GM19238 (cell line): ENCODE measurements around the gene EMILIN3.

Experiments used
- DNase-seq: peaks from one replicate; pipeline ENCODE4 v3.0.0; 2011; ENCODE audit warnings: low spot score; ENCODE audit not compliant: insufficient read length

EMILIN3 gene

DNA sequence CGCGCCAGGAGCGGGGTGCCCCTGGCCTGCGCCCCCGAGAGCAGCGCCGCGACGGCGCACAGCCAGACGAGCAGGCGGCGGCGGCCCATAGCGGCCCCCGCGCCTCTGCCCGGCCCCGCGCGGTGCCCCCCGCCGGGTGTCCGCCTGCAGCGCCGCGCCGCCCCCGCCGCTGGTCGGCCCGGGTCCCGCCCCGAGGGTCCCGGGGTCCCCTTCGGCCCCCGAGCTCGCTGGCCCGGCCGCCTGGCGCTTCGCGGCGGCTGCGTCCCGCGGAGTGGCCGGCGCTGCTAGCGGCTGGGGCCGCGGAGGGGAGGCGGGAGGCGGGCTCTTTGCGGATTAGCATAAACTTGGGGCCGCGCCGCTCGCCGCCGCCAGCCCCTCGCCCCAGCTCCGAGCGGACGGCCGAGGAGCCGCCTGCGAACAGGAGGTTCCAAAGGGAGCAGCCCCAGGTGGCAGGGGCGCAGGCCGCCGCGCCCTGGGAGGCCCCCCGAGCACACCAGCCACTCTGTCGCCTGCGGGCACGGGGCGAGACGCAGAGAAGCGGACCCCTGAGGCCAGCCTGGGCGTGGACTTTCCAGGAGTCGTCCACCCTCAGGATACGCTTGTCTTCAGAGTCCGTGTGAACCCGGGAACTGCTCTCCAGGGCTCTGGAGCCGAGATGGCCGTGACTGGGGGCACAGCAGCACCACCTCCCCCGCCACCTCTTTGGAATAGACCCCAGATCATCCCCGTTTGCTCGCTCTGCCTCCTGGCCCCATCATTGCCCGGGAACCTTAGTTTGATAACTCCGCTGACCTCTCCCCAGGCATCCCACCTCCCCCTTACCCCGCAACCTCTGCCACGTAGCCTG, at the start of gene EMILIN3:
EMILIN3 (minus strand) TSS at position 273 of the 847 bp plus-strand sequence; CDS start at position 89, 184 bp downstream.
- DNase-seq: no peak

- no peak for DNase-seq
Observed at GRCh38 chr20:41415191-41415590, 48.6 kb upstream of the EMILIN3 start.

DNA sequence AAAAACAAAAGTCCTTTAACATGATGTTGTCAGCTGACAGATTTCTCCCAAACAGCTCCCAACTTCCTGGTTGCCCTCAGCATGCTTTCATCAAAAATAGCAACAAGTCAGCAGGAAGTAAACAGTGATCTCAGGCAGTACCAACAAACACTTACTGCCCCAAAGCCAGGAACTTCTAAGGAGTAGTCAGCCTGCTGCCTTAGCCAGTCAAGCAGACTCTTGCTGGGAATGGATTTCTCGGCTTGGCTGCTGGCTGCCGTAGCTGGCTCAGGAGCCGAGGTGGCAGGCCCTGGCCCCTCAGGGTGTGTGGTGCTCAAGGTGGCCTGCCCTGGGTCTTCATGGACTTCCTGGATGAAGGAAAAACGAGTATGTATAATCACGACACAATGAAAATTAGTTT, 46.6 kb upstream of the EMILIN3 start:
- no peak for DNase-seq

DNA sequence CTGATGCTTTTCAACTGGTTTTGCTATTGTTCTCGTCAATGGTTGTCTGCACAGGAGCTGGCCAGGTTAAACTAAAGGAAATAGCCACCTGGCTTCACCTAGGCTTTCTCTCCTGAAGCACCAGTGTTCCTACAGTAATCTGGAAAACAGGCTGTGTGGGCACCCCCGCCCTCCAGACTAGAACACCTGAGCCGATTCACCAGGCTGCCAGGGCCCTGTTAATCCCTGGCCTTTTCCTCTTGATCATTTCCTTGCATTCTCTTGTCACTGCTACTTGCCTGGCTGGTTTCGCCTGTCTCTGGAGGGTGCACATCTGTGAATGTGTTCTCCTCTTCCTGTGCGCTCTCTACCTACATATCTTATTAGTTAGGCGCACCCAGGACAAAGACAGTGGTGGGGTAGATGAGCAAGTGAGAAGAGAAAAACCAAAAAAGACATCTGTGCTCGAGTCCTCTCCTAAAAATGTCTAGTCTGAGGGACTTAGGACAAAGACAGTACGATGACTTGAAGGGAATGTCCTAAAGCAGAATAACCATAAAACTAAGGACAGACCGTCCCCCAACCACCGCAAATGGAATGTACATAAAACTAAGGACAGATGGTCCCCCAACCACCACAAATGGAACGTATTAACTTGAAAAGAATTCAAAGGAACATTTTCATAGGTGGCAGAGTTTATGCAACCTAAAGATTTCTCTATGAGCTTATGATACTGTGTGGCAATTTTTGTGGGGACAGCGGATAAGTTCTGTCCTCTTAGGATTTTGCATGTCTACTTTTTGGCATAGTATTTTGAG, 45.9 kb upstream of the EMILIN3 start:
- no peak for DNase-seq

- no peak for DNase-seq
Observed at GRCh38 chr20:41411391-41411847, 44.8 kb upstream of the EMILIN3 start.

DNA sequence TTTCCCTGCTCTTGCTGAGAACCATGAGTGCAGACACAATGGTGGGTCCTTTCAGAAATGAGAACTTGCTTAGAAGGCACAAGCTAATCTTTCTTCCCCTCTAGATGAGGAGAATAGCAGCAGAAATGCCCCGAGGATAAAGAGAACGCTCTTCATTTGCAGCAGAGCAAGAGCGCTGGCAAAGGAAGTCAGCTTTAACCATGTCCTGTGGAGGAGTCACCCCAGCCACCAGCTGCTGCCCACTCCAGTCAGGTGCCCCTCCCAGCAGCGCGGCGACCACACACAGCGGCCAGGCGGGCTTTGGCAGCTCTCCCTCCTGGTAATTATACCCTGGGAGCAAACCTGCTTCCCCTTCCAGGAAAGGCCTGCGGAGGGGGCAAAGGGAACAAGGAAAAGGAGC, 42.4 kb upstream of the EMILIN3 start:
- DNase-seq: no peak

- peak; percentile 30 for DNase-seq
Observed at GRCh38 chr20:41408156-41408794, 41.7 kb upstream of the EMILIN3 start.

DNA sequence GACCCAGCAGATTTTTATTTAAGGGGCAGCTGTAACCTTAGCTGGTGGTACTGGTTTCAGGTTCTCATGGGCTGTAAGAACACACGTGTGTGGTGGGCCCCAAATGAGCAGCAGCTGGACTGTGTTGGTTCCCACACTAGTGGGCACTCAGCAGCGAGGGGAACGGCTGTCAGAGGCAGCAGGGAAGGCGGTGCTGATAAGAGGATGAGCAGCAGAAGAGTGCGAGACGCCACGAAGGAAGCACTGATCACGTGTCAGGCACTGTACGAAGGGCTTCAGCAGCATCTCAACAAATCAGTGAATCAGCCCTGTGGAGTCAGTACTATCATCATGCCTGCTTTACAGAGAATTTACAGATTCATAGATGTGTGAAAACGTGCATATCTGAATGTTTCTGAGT, 41.0 kb upstream of the EMILIN3 start:
- no peak for DNase-seq

DNA sequence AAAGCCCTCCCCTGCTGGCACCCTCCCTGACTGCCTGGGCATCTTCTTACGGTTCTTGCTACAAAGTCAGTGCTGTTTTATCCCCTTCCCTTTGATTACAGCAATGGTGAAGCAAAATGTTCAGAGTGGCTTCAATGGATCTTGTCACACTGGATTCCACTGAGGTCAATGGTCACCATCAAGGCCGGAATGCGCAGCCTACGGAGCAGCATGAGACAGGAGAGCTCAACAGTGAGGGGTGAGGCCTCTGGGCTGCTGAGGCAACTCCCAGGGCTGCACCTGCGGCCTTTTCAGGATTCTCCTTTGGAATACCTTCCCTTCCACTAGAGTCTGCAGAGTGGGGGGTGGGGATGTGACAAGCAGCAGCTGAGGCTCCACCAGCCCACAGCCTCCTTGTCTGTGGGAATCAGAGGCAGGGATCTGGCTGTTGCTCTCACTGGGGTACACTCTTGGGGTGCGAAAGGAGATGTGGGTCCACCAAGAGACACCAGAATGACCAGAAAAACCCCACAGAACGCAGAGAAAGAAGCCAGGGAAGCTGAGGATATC, 40.4 kb upstream of the EMILIN3 start:
- DNase-seq: no peak

GRCh38 chr20:41406353-41406752, 39.7 kb upstream of the EMILIN3 start:
- DNase-seq: no peak

DNA sequence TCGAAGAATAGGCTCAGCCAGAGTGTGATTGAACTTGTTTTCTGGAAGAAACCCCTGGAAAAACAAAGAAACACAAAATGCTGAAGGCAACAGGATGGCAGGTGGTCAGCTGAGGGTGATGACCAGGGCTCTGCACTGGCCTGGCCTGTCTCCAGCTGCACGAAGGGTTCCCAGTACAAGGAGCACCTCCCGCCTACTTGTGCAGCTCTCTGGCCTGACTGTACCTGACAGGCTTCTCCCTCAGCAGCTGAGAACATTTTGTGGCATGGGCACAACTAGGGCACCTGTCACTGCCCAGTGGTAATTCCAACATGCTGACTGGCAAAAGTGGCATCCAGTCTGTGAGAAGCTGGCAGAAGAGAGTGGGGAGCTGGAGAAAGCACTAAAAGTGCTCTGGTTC, 38.8 kb upstream of the EMILIN3 start:
- DNase-seq: no peak

GRCh38 chr20:41403604-41404003, 37.0 kb upstream of the EMILIN3 start:
- DNase-seq: no peak

DNA sequence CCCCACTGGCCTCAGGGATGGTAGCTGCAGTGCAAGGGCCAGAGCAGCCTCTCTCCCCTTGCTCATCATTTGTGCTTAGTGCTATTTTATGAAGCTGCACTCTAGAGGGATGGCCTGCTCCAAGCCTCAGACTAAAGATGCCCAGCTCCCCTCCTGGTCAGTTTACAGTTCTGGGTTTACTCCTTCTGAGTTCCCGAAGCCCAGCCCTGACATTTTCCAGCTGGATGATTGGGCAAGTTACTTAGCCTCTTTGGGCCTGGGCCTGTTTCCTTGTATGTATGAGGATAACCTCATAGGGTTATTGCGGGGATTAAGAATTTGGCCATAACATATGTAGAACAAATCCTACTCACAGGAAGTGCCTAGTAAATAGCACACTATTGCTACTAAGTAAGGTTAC, 31.8 kb upstream of the EMILIN3 start:
- DNase-seq: no peak

GRCh38 chr20:41395667-41396664, 29.3 kb upstream of the EMILIN3 start:
- no peak for DNase-seq

DNA sequence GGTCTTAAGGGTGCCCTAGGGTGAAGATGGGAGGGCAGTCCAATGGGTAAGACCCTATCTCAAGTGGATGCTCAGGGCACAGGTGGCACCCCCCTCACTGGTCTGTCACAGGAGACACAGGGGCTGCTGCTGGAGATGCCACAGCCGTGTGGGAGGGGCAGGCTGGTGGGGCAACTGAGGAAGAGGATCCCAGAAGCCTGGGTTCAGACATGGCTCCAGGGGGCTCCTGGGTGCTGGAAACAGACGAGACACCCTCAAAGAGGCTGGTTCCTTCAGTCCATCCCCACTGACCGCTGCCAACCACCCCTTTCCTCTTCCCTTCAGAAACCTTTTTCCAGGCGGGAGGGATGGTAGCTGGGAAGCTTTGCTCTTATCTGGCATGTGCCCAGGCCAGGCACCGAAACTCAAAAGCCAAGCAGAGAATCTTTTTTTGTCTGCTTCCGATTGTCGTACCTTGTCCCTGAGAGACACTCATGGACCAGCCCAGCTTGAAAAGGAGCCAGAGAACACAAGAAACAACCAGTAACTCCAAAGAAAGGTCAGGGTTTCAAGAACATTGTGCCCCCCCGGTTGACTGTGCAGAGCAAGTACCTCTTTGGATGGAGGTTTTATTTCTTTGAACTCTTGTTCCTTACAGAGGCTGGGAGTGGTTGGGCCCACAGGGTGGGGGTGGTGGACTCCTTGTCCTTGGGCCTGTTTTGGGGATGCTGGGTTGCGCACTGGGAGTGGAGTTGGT, 28.5 kb upstream of the EMILIN3 start:
- DNase-seq: no peak

GRCh38 chr20:41394081-41394480, 27.5 kb upstream of the EMILIN3 start:
- no peak for DNase-seq

DNA sequence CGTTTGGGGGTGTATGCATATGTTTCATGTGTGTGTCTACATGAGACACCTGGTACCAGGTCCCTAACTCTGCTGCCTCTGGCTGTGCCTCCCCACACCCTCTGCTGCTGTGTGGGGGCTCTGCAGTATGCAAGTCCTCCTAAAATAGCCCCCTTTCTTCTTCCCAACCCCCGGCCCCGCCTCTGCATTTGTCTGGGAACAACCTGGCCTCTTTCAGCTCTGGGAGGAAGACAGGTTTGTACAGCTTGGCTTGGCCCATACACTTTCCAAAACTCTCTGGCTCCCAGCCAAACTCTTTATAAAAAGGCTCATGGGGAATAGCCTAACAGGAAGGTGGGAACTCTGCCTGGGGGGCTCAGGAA, 27.1 kb upstream of the EMILIN3 start:
- DNase-seq: no peak

GRCh38 chr20:41392871-41393704, 26.5 kb upstream of the EMILIN3 start:
- DNase-seq: no peak

DNA sequence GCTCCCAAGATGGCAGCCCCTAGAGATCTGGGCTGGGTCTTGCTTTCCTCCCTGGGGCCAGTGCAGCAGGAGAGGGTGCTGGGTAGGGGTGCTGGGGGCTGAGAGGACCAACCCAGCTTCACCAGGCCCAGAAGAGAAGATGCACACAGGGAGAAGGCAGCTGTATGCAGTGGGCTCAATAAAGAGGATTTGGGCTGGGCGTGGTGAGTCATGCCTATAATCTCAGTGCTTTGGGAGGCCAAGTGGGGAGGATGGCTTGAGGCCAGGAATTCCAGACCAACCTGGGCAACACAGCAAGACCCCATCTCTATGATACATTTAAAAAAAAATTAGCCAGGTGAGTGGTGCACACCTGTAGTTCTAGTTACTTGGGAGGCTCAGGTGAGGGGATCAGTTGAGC, 25.7 kb upstream of the EMILIN3 start:
- DNase-seq: no peak
